Measurements from ENCODE around the gene USP24. TPM values are rescaled to one million over a fixed set of nuclear protein-coding genes. Genes with fewer than 3 reads are reported as not detected.

USP24 gene
- total RNA-seq, 1 donor from 2014 or later: 44.6 TPM

DNA sequence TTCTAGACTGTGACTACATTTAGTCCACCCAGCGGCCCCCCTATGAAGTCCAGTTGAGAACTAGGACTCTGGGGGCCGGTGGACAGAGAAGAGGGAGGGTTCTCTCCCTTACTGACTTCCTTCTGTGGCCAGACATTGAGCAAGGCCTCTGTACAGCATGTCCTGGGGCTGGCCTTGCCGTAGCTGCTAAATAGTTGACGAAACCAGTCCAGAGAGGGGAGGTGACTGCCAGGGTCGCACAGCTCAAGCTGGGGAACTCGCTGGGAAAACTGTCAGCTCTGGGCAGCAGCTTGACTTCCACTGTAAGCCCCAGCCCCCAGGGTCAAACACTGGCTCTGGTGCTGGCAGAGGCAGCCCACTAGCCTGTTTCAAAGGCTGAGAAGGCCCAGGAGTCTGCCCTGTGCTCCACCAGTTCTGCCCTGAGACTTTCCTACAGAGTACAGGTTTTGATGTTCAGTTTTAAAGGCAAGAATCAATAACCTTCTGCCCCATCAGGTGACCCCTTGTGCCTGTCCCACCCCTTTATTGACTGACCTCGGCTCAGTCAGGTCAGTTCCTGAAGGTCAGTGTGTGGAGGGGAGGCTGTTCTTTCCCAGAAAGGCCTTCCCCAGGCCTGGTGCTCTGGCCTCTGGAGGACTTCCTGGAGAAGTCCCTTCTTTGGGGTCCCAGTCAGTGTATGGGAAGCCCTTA lies 161.8 kb downstream of the USP24 start:
- Mint-ChIP-seq H3K4me3 (no peak overlapping the region), H3K27ac (ENCODE audit: unreplicated experiment) (no peak overlapping the region), H3K27me3 (ENCODE audit: low read depth) (no peaks in the 10 kb centered on the region), H3K36me3 (ENCODE audit: low read depth) (no peaks in the 10 kb centered on the region), H3K4me1 (peaks cover 4% of the 10 kb centered on the region), H3K9me3 (no peaks in the 10 kb centered on the region)
- TF ChIP-seq, protein P1, sequence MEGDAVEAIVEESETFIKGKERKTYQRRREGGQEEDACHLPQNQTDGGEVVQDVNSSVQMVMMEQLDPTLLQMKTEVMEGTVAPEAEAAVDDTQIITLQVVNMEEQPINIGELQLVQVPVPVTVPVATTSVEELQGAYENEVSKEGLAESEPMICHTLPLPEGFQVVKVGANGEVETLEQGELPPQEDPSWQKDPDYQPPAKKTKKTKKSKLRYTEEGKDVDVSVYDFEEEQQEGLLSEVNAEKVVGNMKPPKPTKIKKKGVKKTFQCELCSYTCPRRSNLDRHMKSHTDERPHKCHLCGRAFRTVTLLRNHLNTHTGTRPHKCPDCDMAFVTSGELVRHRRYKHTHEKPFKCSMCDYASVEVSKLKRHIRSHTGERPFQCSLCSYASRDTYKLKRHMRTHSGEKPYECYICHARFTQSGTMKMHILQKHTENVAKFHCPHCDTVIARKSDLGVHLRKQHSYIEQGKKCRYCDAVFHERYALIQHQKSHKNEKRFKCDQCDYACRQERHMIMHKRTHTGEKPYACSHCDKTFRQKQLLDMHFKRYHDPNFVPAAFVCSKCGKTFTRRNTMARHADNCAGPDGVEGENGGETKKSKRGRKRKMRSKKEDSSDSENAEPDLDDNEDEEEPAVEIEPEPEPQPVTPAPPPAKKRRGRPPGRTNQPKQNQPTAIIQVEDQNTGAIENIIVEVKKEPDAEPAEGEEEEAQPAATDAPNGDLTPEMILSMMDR (conservative IDR thresholded peaks at IDR 0.05): no peak
- DNase-seq (ENCODE audit: low read depth, low spot score): no peak

DNA sequence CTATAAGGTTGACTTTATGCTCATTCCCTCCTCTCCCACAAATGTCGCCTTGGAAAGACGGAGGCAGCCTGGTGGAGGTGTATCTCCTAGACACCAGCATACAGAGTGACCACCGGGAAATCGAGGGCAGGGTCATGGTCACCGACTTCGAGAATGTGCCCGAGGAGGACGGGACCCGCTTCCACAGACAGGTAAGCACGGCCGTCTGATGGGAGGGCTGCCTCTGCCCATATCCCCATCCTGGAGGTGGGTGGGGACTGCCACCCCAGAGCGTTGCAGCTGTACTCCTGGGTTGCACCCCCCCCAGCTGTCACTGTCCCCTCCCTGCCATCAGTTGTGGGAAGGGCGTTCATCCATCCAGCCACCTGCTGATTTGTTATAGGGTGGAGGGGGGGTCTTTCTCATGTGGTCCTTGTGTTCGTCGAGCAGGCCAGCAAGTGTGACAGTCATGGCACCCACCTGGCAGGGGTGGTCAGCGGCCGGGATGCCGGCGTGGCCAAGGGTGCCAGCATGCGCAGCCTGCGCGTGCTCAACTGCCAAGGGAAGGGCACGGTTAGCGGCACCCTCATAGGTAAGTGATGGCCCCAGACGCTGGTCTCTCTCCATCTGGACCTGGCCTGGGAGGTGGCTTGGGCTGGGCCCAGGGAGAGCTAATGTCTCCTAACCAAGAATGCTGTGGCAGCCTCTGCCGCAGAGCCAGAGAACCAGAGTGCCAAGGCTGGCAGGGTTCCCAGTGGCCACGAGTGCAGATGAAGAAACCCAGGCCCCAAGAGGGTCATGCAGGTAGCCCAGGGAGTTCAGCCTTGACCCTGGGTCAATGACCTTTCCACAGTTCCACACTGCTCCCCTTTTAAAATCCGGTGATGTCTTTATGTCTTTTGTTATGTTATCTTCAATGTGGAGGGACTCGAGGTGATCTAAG lies 162.7 kb downstream of the USP24 start:
- H3K4me1 Mint-ChIP-seq: peaks cover 4% of the 10 kb centered on the region
- no peaks in the 10 kb centered on the region for H3K9me3 Mint-ChIP-seq
- TF ChIP-seq, protein P1 (conservative IDR thresholded peaks at IDR 0.05): no peak
- no peak overlapping the region for H3K27ac Mint-ChIP-seq (ENCODE audit: unreplicated experiment)
- H3K4me3 Mint-ChIP-seq: no peak overlapping the region
- H3K36me3 Mint-ChIP-seq (ENCODE audit: low read depth): no peaks in the 10 kb centered on the region
- no peak for DNase-seq (ENCODE audit: low read depth, low spot score)
- no peaks in the 10 kb centered on the region for H3K27me3 Mint-ChIP-seq (ENCODE audit: low read depth)

DNA sequence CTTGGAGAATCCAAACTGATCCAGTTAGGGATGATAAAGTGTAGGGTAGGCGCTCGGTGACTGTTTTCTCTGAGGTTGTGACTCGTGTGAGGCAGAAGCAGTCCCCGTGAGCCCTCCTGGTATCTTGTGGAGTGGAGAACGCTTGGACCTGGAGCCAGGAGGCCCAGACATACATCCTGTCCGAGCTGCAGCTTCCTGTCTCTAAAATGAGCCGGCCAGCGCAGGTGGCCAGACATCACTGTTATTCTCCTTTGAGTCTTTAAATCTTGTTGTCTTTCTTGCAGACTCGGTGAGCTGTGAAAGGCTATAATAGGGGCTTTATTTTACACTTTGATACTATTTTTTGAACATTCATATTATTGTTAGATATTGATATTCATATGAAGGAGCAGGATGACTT lies 163.5 kb downstream of the USP24 start:
- Mint-ChIP-seq H3K4me1 (peaks cover 4% of the 10 kb centered on the region), H3K36me3 (ENCODE audit: low read depth) (no peaks in the 10 kb centered on the region), H3K9me3 (no peaks in the 10 kb centered on the region), H3K27ac (ENCODE audit: unreplicated experiment) (no peak overlapping the region), H3K27me3 (ENCODE audit: low read depth) (no peaks in the 10 kb centered on the region), H3K4me3 (no peak overlapping the region)
- DNase-seq (ENCODE audit: low read depth, low spot score): no peak
- TF ChIP-seq, protein P1 (conservative IDR thresholded peaks at IDR 0.05): no peak

DNA sequence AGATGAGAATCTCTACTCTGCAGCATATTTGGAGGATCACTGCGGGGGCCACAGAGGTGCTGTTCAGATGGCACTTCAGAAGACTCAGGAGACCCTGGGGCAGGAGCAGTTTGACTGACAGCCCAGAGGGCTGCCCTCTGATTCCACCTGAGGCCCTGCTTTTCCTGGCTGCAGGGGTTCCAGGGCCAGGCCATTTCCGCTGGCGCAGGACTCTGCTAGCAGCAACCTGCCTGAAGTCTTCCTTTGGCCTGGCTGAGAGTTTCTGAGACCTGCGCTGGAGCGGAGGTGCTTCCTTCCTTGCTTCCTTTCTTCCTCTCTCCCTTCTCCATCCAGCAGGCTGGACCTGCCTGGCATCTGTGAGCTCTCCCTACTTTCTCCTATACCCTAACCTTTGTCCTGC lies 164.0 kb downstream of the USP24 start:
- DNase-seq (ENCODE audit: low read depth, low spot score): no peak
- Mint-ChIP-seq H3K4me1 (peaks cover 4% of the 10 kb centered on the region), H3K36me3 (ENCODE audit: low read depth) (no peaks in the 10 kb centered on the region), H3K4me3 (no peak overlapping the region), H3K27me3 (ENCODE audit: low read depth) (no peaks in the 10 kb centered on the region), H3K9me3 (no peaks in the 10 kb centered on the region), H3K27ac (ENCODE audit: unreplicated experiment) (no peak overlapping the region)
- TF ChIP-seq, protein P1 (conservative IDR thresholded peaks at IDR 0.05): no peak

DNA sequence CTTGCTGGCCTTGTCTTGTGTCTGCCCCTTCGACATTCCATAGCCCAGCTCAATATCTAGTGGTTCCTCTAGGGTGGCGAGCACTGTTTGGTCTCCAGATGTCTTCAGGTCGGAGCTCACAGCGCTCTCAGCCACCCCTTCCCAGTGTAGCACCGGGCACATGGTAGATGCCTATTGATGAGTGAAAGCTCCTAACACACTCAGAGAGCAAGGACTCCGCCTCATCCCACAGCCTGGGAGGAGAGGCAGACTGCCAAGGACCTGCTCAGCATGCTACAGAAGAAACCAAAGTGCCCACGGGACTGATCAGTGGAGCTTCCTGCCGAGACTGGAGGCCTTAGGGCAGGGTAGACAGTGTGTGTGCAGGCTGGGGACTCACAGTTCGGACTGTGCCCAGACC lies 164.9 kb downstream of the USP24 start:
- TF ChIP-seq, protein P1 (conservative IDR thresholded peaks at IDR 0.05): no peak
- Mint-ChIP-seq H3K4me3 (no peak overlapping the region), H3K36me3 (ENCODE audit: low read depth) (no peaks in the 10 kb centered on the region), H3K27ac (ENCODE audit: unreplicated experiment) (no peak overlapping the region), H3K27me3 (ENCODE audit: low read depth) (no peaks in the 10 kb centered on the region), H3K9me3 (no peaks in the 10 kb centered on the region), H3K4me1 (peaks cover 4% of the 10 kb centered on the region)
- DNase-seq (ENCODE audit: low read depth, low spot score): no peak
